Endothelial cell of umbilical vein (primary cell): ENCODE data around the gene MUC4. TPM values are rescaled to one million over a fixed set of nuclear protein-coding genes. Genes with fewer than 3 reads are reported as not detected.

Source experiments
- BruUV-seq: library from RNA; stranded (reverse); fragments of 400-500 nt; replicated peaks from 2 replicates; lab custom pipeline; 2021; lab: Mats Ljungman, UMichigan
- CTCF ChIA-PET: fragments of 300-600, 350-600 bp; sonication (Branson Sonifier 250); formaldehyde crosslinking; loops from one replicate; lab custom pipeline; 2021; ENCODE audit warnings: antibody characterized with exemption, inconsistent platforms; lab: Charles Lee
- POLR2A ChIA-PET: fragments of 300-600, 350-600 bp; sonication (Branson Sonifier 250); formaldehyde crosslinking; loops from one replicate; lab custom pipeline; 2021; ENCODE audit warnings: antibody characterized with exemption, inconsistent platforms; lab: Charles Lee
- DNase-seq: peaks from one replicate; pipeline ENCODE4 v3.0.0-alpha.2; 2011; ENCODE audit warnings: low read depth, low spot score
- FAIRE-seq: peaks from 2 replicates; lab custom pipeline; 2011; peaks lifted over from hg19 to GRCh38; lab: Jason Lieb, UNC
- H2AFZ ChIP-seq: 2 replicates; pipeline ENCODE4 v1.6.0; 2012; ENCODE audit warnings: low read depth, low read length, control low read depth, inconsistent platforms
- H3K27ac ChIP-seq: 2 replicates; pipeline ENCODE4 v1.5.1; 2011; ENCODE audit warnings: low read depth, mild to moderate bottlenecking, control low read depth, low read length, moderate library complexity; ENCODE audit not compliant: insufficient read depth
- H3K27me3 ChIP-seq, 2 experiments: 2 replicates each; pipeline versions ENCODE4 v1.6.0 to v1.6.1; 2011; ENCODE audit warnings: low read length in 2 of 2, mixed read lengths in 1 of 2; ENCODE audit not compliant: control insufficient read depth in 2 of 2, insufficient read depth in 2 of 2
- H3K36me3 ChIP-seq, 2 experiments: 2 replicates in 1 of 2; 3 replicates in 1 of 2; pipeline ENCODE4 v1.5.1; 2011; ENCODE audit warnings: low read length in 2 of 2, mild to moderate bottlenecking in 1 of 2, moderate library complexity in 1 of 2; ENCODE audit not compliant: control insufficient read depth in 2 of 2, insufficient read depth in 2 of 2; ENCODE audit errors: extremely low read depth in 1 of 2
- H3K4me1 ChIP-seq: 3 replicates; pipeline ENCODE4 v1.5.1; 2011; ENCODE audit warnings: mild to moderate bottlenecking, low read length; ENCODE audit not compliant: control insufficient read depth, insufficient read depth; ENCODE audit errors: extremely low read depth
- H3K4me2 ChIP-seq: 2 replicates; pipeline ENCODE4 v1.6.1; 2011; ENCODE audit warnings: low read length, control low read depth, mixed read lengths; ENCODE audit not compliant: insufficient read depth
- H3K4me3 ChIP-seq, 3 experiments: fragments of 200-600 bp in 1 of 3; sonication (generic), shearing (Covaris generic) in 1 of 3; replicated peaks in 1 of 3; 2 replicates each; pipeline ENCODE4 v1.5.1; 2011 to 2016; ENCODE audit warnings: control low read depth in 3 of 3, low read length in 3 of 3, mild to moderate bottlenecking in 2 of 3, inconsistent platforms in 1 of 3, low read depth in 1 of 3, moderate library complexity in 1 of 3; ENCODE audit not compliant: insufficient read depth in 1 of 3
- H3K79me2 ChIP-seq: 2 replicates; pipeline ENCODE4 v1.6.0; 2012; ENCODE audit warnings: low read length, inconsistent platforms; ENCODE audit not compliant: control insufficient read depth, insufficient read depth
- H3K9ac ChIP-seq: replicated peaks from 2 replicates; pipeline ENCODE3; 2011; ENCODE audit warnings: low read length, control low read depth; ENCODE audit not compliant: insufficient read depth; ENCODE audit errors: extremely low read depth
- H3K9me1 ChIP-seq: replicated peaks from 3 replicates; pipeline ENCODE4 v1.6.0; 2011; ENCODE audit warnings: mild to moderate bottlenecking, low read length; ENCODE audit not compliant: control insufficient read depth, insufficient read depth; ENCODE audit errors: extremely low read depth
- H3K9me3 ChIP-seq: replicated peaks from 2 replicates; pipeline ENCODE4 v1.5.1; 2012; ENCODE audit warnings: low read length, inconsistent platforms; ENCODE audit not compliant: control insufficient read depth, insufficient read depth
- H4K20me1 ChIP-seq: replicated peaks from 2 replicates; pipeline ENCODE3; 2011; ENCODE audit warnings: mild to moderate bottlenecking, low read length; ENCODE audit not compliant: control insufficient read depth, insufficient read depth; ENCODE audit errors: extremely low read depth
- EZH2 ChIP-seq: IDR thresholded peaks from 2 replicates; pipeline ENCODE4 v1.6.1; 2012; ENCODE audit warnings: borderline replicate concordance, low read depth, mild to moderate bottlenecking, moderate library complexity, low read length, inconsistent platforms; ENCODE audit not compliant: severe bottlenecking
- GATA2 ChIP-seq: IDR thresholded peaks from 2 replicates; pipeline ENCODE4 v1.7.0; 2011; ENCODE audit warnings: low read depth, mild to moderate bottlenecking, moderate library complexity, mixed read lengths, low read length; ENCODE audit not compliant: insufficient read length, insufficient read depth
- JUN ChIP-seq: IDR thresholded peaks from 2 replicates; pipeline ENCODE4 v1.6.1; 2011; ENCODE audit warnings: borderline replicate concordance, low read depth; ENCODE audit not compliant: insufficient read length, insufficient read depth
- MAX ChIP-seq: IDR thresholded peaks from 2 replicates; pipeline ENCODE4 v1.6.1; 2011; ENCODE audit not compliant: insufficient read depth, insufficient read length
- MYC ChIP-seq: IDR thresholded peaks from one replicate; pipeline ENCODE4 v1.6.1; 2011; ENCODE audit warnings: mild to moderate bottlenecking, low read depth, low read length
- POLR2A ChIP-seq: IDR thresholded peaks from 2 replicates; pipeline ENCODE4 v1.6.1; 2012; ENCODE audit warnings: low read depth, mild to moderate bottlenecking, control low read depth, low read length
- POLR2AphosphoS5 ChIP-seq: IDR thresholded peaks from 2 replicates; pipeline ENCODE4 v1.6.1; 2012; ENCODE audit warnings: low read depth, mild to moderate bottlenecking, control low read depth, low read length, moderate library complexity; ENCODE audit not compliant: insufficient read depth
- dilution Hi-C: fragments of 300-500 bp; cut with MboI; formaldehyde crosslinking; loops from one replicate; pipeline ENCODE4 v1.15.0; 2019; ENCODE audit warnings: low sequenced_read_pairs; ENCODE audit not compliant: extremely low pct_ligation_motif_present
- intact Hi-C: fragments of 100-400 bp; cut with micrococcal nuclease; formaldehyde crosslinking; loops from one replicate; pipeline ENCODE4 v1.10.0; 2022
- polyA plus RNA-seq, 4 experiments: library from polyadenylated mRNA; depleted of rRNA in 3 of 4; stranded (reverse) in 3 of 4; unstranded in 1 of 4; fragments of >200 nt; gene quantifications; 2 replicates each; pipeline versions ENCODE4 v1.2.1 to v1.2.3, GENCODE V29; 2011 to 2012; ENCODE audit warnings: missing spikeins in 1 of 4
- total RNA-seq: library from RNA; stranded (reverse); gene quantifications from 2 replicates; pipeline ENCODE4 v1.2.3, GENCODE V29; 2021

The MUC4 gene
- total and polyA plus RNA-seq, 2 donors (not counting 3 experiments of a cell fraction or from before 2014, with no cell fraction given): 0.04 TPM; not detected in 1

DNA sequence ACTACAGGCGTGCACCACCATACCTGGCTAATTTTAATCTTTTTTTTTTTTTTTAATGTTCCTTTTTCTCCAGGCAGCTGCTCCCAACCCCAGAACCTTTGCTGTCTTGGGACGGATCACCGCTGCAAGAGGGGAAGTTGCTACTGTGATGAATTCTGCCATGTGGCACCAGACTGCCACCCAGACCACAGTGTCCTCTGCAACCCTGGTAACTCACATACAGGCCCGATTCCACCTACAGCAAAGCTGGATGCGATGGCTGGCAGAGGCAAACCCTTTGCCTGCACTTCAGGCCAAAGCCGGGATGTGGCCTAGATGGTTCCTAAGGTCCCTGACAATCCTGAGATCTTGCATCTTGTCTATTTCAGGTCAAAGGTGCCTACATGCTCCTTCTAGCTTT is 103.7 kb downstream of the MUC4 start:
- Histone ChIP-seq H3K4me2 (no peak overlapping the region), H3K9ac (no peak overlapping the region), H3K4me3 (no peak overlapping the region), H3K79me2 (no peaks in the 10 kb centered on the region), H3K9me3 (no peaks in the 10 kb centered on the region), H3K27ac (no peak overlapping the region), H2AFZ (no peak overlapping the region), H3K4me1 (no peaks in the 10 kb centered on the region), H4K20me1 (no peaks in the 10 kb centered on the region), H3K9me1 (no peaks in the 10 kb centered on the region), H3K27me3 (peaks cover 0 to 4% of the 10 kb centered on the region in 2 experiments), H3K36me3 (no peaks in the 10 kb centered on the region)
- CTCF ChIA-PET: interaction anchor here (0.6 to 2.3 kb wide), 3 partner anchors 9 to 439 kb away, joined by 3 to 7 read pairs (median 3); no protein-coding TSS in a partner anchor
- BruUV-seq: no TSS peak
- no peak for FAIRE-seq
- no peak for DNase-seq
- intact Hi-C loops (no loop called here), dilution Hi-C loops (no loop called here)
- POLR2A ChIA-PET: no interaction called here
- TF ChIP-seq POLR2A (no peak), EZH2 (no peak), JUN (no peak), MAX (no peak), MYC (no peak), GATA2 (no peak), POLR2AphosphoS5 (no peak)
